Testis (tissue), 3 donors: Measurements from ENCODE around the gene CEP78. TPM values are rescaled to one million over a fixed set of nuclear protein-coding genes. Genes with fewer than 3 reads are reported as not detected.
"Not testable (repeated sequence)": the region's sequence is repeated elsewhere in the genome, so short reads cannot be mapped to it uniquely, and the experiment has no call there.

Experiments
- DNase-seq: peaks from one replicate; pipeline ENCODE4 v3.0.0-alpha.2; 2019
- H3K27ac ChIP-seq, 2 donors: fragments of 200-600 bp; sonication (generic); one replicate each; pipeline ENCODE4 v1.5.1; 2019
- H3K27me3 ChIP-seq: fragments of 200-600 bp; sonication (generic); one replicate; pipeline ENCODE4 v1.5.1; 2019
- H3K36me3 ChIP-seq: fragments of 200-600 bp; sonication (generic); one replicate; pipeline ENCODE4 v1.5.1; 2017; ENCODE audit warnings: low read depth; ENCODE audit errors: missing control alignments
- H3K4me1 ChIP-seq: fragments of 200-600 bp; sonication (generic); one replicate; pipeline ENCODE4 v1.5.1; 2019
- H3K4me3 ChIP-seq, 2 donors: fragments of 200-600 bp; sonication (generic); one replicate each; pipeline ENCODE4 v1.5.1; 2017 to 2019
- H3K9me3 ChIP-seq: fragments of 200-600 bp; sonication (generic); one replicate; pipeline ENCODE4 v1.5.1; 2017
- POLR2A ChIP-seq: fragments of 450-650 bp; IDR thresholded peaks from one replicate; pipeline ENCODE4 v1.6.1; 2017; ENCODE audit warnings: antibody characterized with exemption, mild to moderate bottlenecking, moderate library complexity
- WGBS, 2 donors: methylation state at CpG; one replicate each; pipeline ENCODE4 v1.1.5; 2018; 5-methylcytosine and 5-hydroxymethylcytosine counted together
- intact Hi-C: fragments of 100-400 bp; cut with DNase I; formaldehyde crosslinking; loops from one replicate; pipeline ENCODE4 v1.15.1; 2023; ENCODE audit warnings: low total_unique reads
- polyA plus RNA-seq: library from polyadenylated mRNA; stranded (reverse); fragments of 350-450 nt; fragmentation: Illumina TruSeq; extraction: RNeasy Lipid Tissue Mini Kit (QIAGEN cat#74804); gene quantifications from one replicate; pipeline ENCODE4 v1.2.3, GENCODE V29; 2014; ENCODE audit warnings: low read depth, low replicate concordance; ENCODE audit not compliant: insufficient read depth
- total RNA-seq, 2 donors: library from RNA; depleted of rRNA; stranded (reverse); fragments of >200 nt; gene quantifications; one replicate each; pipeline ENCODE4 v1.2.3, GENCODE V29; 2016
- TF ChIP-seq, protein P1 (sequence below), 3 experiments: fragments of 450-650 bp in 2 of 3; fragments of 200-600 bp in 1 of 3; sonication (generic) in 1 of 3; IDR thresholded peaks; one replicate each; pipeline ENCODE4 v1.5.1; 2016 to 2019; ENCODE audit warnings: antibody characterized with exemption in 3 of 3, mild to moderate bottlenecking in 2 of 3, moderate library complexity in 1 of 3

The CEP78 gene
- total and polyA plus RNA-seq, 3 donors from 2014 or later, result 28.2 to 50.2 (median 37.4) TPM

DNA sequence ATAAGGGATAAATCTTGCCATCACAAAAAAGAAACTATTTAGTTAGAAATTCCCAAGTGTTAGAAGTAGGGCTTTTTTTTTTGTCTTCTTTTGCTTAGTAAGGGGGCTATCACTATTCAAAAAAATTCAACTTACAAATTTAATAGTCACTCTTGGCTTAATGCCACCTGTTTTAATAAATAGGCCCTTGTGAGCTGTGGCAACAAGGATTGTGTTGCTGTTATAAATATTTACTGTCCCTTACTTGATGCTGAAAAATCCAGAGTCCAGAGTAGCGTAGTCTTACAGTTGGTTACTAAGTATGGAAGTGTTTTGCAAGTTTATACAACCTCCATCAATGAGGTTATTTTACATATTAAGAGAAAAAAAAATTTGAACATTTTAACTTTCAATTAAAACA is 21.4 kb upstream of the CEP78 start:
- 88 to 100% methylated on average over 1 of the region's 1 CpG for WGBS, 2 donors
- intact Hi-C loops, result no loop called here
- DNase-seq, result no peak
- Histone ChIP-seq H3K27me3 (no peaks in the 10 kb centered on the region), H3K4me1 (no peaks in the 10 kb centered on the region), H3K36me3 (no peaks in the 10 kb centered on the region), H3K27ac (no peak overlapping the region), H3K4me3 (no peak overlapping the region), H3K9me3 (no peaks in the 10 kb centered on the region)
- TF ChIP-seq, protein P1, sequence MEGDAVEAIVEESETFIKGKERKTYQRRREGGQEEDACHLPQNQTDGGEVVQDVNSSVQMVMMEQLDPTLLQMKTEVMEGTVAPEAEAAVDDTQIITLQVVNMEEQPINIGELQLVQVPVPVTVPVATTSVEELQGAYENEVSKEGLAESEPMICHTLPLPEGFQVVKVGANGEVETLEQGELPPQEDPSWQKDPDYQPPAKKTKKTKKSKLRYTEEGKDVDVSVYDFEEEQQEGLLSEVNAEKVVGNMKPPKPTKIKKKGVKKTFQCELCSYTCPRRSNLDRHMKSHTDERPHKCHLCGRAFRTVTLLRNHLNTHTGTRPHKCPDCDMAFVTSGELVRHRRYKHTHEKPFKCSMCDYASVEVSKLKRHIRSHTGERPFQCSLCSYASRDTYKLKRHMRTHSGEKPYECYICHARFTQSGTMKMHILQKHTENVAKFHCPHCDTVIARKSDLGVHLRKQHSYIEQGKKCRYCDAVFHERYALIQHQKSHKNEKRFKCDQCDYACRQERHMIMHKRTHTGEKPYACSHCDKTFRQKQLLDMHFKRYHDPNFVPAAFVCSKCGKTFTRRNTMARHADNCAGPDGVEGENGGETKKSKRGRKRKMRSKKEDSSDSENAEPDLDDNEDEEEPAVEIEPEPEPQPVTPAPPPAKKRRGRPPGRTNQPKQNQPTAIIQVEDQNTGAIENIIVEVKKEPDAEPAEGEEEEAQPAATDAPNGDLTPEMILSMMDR (IDR thresholded peaks at IDR 0.05), result no peak
- TF ChIP-seq POLR2A, result no peak

DNA sequence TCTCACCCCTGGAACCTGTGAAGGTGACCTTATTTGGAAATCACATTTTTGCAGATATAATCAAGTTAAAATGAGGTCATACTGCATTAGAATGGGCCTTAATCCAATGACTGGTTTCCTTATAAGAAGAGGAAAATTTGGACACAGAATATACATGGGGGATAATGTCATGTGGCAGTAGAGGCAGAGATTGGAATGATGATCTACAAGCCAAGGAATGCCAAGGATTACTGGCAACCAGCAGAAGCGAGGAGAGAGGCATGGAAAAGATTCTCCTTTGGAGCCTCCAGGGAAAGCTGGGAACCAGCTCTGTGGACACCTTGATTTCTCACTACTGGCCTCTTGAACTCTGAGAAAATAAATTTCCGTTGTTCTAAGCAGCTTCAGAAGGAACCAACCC is 20.2 kb upstream of the CEP78 start:
- H3K4me3 ChIP-seq, result no peak overlapping the region
- no peaks in the 10 kb centered on the region for H3K36me3 ChIP-seq
- no peaks in the 10 kb centered on the region for H3K4me1 ChIP-seq
- TF ChIP-seq POLR2A, result no peak
- H3K27ac ChIP-seq, result no peak overlapping the region
- intact Hi-C loops, result no loop called here
- no peaks in the 10 kb centered on the region for H3K9me3 ChIP-seq
- no peaks in the 10 kb centered on the region for H3K27me3 ChIP-seq
- no peak for DNase-seq
- 94 to 96% methylated on average over 2 of the region's 2 CpGs for WGBS, 2 donors

DNA sequence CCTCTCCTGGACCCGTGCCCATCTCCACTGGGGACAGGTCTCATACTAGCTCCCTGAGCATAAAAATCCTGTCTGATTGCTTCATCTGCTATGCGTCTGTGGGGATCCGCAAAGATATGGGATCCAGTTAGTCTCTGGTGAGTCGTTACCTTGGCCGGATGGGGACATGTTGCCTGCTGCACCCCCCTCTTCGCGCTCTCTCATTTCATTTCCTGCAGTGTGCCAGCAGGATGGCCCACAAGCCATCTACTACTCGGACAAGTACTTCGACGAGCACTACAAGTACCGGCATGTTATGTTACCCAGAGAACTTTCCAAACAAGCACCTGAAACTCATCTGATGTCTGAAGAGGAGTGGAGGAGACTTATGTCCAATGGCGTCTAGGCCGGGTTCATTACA is 17.0 kb upstream of the CEP78 start:
- Histone ChIP-seq H3K36me3 (no peaks in the 10 kb centered on the region), H3K9me3 (no peaks in the 10 kb centered on the region), H3K27ac (no peak overlapping the region), H3K27me3 (no peaks in the 10 kb centered on the region), H3K4me1 (no peaks in the 10 kb centered on the region), H3K4me3 (no peak overlapping the region)
- 85 to 92% methylated on average over 13 of the region's 13 CpGs for WGBS, 2 donors
- no peak for DNase-seq
- TF ChIP-seq, protein P1 (IDR thresholded peaks at IDR 0.05), result no peak
- TF ChIP-seq POLR2A, result no peak
- intact Hi-C loops, result no loop called here

DNA sequence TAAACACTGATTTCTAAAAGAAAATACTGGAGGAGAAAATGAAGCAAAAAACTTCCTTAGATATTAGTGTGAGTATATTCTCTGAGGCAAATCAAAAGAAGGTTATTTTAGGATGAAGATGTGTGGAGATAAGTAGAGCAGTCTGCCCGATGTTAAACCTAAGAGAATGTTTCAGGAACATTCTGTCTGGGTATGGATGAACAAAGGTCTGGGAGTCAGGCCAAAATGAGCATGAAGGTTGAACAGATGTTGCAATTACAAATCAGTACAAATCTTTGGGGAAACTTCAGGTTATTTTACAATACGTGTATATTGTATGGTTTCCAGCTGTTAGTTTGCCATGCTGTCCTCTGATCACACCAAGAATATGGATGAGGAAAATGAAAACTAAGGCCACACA is 14.4 kb upstream of the CEP78 start:
- no peak for DNase-seq
- TF ChIP-seq POLR2A, result no peak
- TF ChIP-seq, protein P1 (IDR thresholded peaks at IDR 0.05), result no peak

DNA sequence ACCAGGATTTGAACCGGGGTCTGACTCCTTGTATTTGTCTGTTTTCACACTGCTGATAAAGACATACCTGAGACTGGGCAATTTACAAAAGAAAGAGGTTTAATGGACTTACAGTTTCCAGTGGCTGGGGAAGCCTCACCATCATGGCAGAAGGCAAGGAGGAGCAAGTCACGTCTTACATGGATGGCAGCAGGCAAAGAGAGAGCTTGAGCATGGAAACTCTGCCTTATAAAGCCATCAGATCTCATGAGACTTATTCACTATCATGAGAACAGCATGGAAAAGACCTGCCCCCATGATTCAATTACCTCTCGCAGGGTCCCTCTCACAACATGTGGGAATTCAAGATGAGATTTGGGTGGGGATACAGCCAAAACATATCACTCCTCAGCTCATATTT is 14.0 kb upstream of the CEP78 start:
- H3K27ac ChIP-seq, DNase-seq, H3K4me3 ChIP-seq, H3K27me3 ChIP-seq, H3K9me3 ChIP-seq, H3K36me3 ChIP-seq, intact Hi-C loops, H3K4me1 ChIP-seq: not testable (repeated sequence)
- 90 to 94% methylated on average over 3 of the region's 3 CpGs for WGBS, 2 donors

More for the DNA sequence above, 14.4 kb upstream of the CEP78 start:
- whole genome bisulfite sequencing, 2 donors, result 39 to 44% methylated on average over 2 of the region's 2 CpGs
- H3K27ac ChIP-seq, result no peak overlapping the region
- H3K9me3 ChIP-seq, result no peaks in the 10 kb centered on the region
- H3K27me3 ChIP-seq, result no peaks in the 10 kb centered on the region
- intact Hi-C loops, result no loop called here
- H3K36me3 ChIP-seq, result no peaks in the 10 kb centered on the region
- H3K4me3 ChIP-seq, result no peak overlapping the region
- no peaks in the 10 kb centered on the region for H3K4me1 ChIP-seq

DNA sequence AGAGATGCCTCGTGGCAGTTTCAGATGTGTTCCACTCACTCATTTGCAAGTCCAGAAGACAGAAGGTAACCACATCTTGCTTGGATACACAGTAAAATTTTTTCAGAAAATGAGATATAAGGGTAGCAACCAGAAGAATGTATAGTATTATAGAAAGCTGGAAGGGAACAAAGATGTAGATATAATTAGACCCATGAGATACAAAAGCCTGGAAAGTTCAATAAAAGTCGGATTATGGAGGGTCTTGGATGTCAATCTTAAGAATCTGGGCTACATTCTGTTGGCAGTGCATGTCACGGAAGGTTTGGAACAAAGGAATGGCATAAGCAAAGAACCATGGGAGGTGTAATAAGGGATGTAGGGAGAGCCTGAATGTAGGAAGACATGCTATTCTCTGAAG is 5.1 kb upstream of the CEP78 start:
- TF ChIP-seq, protein P1 (IDR thresholded peaks at IDR 0.05), result no peak
- no peak for TF ChIP-seq POLR2A
- no peaks in the 10 kb centered on the region for H3K36me3 ChIP-seq
- no peaks in the 10 kb centered on the region for H3K9me3 ChIP-seq
- no peak for DNase-seq
- H3K4me1 ChIP-seq, result peaks cover 4% of the 10 kb centered on the region
- H3K27ac ChIP-seq, result no peak overlapping the region
- no peaks in the 10 kb centered on the region for H3K27me3 ChIP-seq
- 71 to 73% methylated on average over 3 of the region's 3 CpGs for WGBS, 2 donors
- H3K4me3 ChIP-seq, result no peak overlapping the region
- intact Hi-C loops, result no loop called here

DNA sequence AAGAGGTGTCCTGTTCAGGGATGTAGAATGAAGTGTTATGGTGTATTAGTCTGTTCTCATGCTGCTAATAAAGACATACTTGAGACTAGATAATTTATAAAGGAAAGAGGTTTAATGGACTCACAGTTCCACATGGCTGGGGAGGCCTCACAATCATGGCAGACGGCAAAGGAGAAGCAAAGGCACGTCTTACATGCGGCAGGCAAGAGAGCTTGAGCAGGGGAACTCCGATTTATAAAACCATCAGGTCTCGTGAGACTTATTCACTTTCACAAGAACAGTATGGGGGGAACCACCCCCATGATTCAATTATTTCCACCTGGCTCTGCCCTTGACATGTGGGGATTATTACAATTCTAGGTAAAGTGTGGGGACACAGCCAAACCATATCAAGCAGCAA is 3.4 kb upstream of the CEP78 start:
- H3K9me3 ChIP-seq, H3K36me3 ChIP-seq, H3K27me3 ChIP-seq, H3K4me3 ChIP-seq, H3K27ac ChIP-seq, H3K4me1 ChIP-seq, intact Hi-C loops, DNase-seq: not testable (repeated sequence)
- WGBS, 2 donors, result 93 to 97% methylated on average over 5 of the region's 5 CpGs
